GM13977 (cell line): Measurements from ENCODE around the gene KITLG.

Experiments used
- DNase-seq: peaks from one replicate; pipeline ENCODE4 v3.0.0; 2012; ENCODE audit warnings: low spot score
- in situ Hi-C: fragments of 300-500 bp; cut with MboI; formaldehyde crosslinking; loops from one replicate; pipeline ENCODE4 v1.12.0; 2022; ENCODE audit warnings: low sequenced_read_pairs, low pct_unique_long_range_greater_than_20kb, mixed read lengths, inconsistent platforms; ENCODE audit not compliant: unreplicated experiment
- TF ChIP-seq, protein P1 (sequence below): IDR thresholded peaks from 2 replicates; pipeline ENCODE4 v1.5.1; 2012; ENCODE audit warnings: mild to moderate bottlenecking, control low read depth; ENCODE audit not compliant: insufficient read depth; ENCODE audit errors: extremely low read depth, missing control alignments

The KITLG gene

DNA sequence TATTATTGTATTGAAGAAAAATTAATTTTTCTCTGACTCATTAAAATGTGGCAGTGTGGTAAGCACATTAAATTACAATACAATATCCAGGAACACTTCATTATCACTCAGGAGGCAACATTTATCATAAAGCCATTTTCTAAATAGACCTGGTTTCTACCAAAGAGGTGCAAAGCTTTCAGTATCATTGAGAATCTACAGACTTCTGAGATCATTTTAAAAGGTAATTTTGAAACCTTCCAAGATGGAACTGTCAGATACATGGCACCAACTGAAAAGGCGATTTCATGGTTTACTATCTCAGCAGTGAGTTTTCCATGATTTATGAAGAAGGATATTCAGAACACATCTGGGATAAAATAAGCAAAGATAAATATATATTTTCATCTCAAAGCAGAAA is 85.8 kb downstream of the KITLG start:
- TF ChIP-seq, protein P1, sequence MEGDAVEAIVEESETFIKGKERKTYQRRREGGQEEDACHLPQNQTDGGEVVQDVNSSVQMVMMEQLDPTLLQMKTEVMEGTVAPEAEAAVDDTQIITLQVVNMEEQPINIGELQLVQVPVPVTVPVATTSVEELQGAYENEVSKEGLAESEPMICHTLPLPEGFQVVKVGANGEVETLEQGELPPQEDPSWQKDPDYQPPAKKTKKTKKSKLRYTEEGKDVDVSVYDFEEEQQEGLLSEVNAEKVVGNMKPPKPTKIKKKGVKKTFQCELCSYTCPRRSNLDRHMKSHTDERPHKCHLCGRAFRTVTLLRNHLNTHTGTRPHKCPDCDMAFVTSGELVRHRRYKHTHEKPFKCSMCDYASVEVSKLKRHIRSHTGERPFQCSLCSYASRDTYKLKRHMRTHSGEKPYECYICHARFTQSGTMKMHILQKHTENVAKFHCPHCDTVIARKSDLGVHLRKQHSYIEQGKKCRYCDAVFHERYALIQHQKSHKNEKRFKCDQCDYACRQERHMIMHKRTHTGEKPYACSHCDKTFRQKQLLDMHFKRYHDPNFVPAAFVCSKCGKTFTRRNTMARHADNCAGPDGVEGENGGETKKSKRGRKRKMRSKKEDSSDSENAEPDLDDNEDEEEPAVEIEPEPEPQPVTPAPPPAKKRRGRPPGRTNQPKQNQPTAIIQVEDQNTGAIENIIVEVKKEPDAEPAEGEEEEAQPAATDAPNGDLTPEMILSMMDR: no peak
- DNase-seq: no peak
- in situ Hi-C loops: no loop called here

- TF ChIP-seq, protein P1: no peak
- in situ Hi-C loops: no loop called here
- no peak for DNase-seq
Observed at GRCh38 chr12:88493636-88494035, 86.6 kb downstream of the KITLG start.

GRCh38 chr12:88490425-88490824 is 89.8 kb downstream of the KITLG start:
- in situ Hi-C loops: no loop called here
- TF ChIP-seq, protein P1: no peak
- DNase-seq: no peak

- TF ChIP-seq, protein P1: no peak
- no peak for DNase-seq
- in situ Hi-C loops: no loop called here
Observed at GRCh38 chr12:88472775-88473174, 107.5 kb downstream of the KITLG start.

DNA sequence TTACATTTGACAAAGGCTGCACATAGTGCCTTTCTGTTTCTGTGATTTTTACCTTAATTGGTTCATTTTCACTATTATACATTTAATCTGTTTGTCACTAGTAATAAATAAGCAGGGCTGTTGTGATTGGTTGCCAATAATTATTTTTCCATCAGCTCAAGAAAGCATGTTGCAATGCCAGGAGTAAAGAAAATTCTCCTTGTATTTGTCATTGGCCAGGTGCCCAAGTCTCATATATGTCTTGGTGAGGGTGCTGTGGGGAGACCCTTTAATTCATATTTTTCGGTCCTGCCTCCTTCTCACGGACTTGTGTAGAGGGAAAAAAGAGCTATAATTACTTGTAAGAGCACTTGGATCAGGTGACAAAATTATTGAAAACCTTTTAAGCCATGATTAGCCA is 108.0 kb downstream of the KITLG start:
- TF ChIP-seq, protein P1: no peak
- no peak for DNase-seq
- in situ Hi-C loops: no loop called here

DNA sequence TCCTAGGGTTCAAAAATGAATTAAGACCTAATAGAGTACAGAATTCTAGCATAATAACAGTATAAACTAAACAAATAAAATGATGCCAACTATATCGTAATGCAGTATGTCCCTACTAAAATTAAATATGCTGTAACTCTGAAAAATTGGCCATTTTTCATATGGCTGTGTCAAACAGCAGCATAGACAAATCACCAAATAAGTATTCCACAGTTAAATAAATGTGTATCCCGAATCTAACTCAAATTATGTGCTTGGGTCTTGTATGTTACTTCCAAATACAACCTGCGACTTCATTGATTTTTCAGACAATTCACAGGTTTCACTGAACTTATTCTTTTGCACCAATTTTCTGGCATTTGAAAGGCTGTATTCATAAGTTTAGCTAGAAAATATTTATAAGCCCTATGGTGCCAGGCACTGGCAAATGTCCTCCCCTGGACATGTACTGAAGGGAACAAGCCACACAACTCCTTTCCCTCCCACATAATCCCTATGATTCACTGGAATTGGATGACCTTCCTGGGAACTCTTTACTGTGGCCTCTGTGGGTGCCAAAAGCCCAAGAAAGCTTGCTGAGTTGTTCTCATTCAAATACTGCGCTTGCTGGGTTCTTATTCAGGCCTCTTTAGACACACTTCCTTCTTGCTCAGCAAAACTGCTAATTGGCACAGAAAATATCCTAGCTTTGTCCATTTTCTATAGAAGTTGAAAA is 108.8 kb downstream of the KITLG start:
- DNase-seq: no peak
- TF ChIP-seq, protein P1: no peak
- in situ Hi-C loops: no loop called here
